Suppressor macrophage (primary cell): ENCODE measurements around the gene PDIK1L.

Experiments used
- DNase-seq, 4 experiments: peaks; one replicate each; pipeline ENCODE4 v3.0.0-alpha.2; 2020 to 2022

PDIK1L gene

GRCh38 chr1:26155370-26156284 is 44.0 kb downstream of the PDIK1L start:
- no peak for DNase-seq

DNA sequence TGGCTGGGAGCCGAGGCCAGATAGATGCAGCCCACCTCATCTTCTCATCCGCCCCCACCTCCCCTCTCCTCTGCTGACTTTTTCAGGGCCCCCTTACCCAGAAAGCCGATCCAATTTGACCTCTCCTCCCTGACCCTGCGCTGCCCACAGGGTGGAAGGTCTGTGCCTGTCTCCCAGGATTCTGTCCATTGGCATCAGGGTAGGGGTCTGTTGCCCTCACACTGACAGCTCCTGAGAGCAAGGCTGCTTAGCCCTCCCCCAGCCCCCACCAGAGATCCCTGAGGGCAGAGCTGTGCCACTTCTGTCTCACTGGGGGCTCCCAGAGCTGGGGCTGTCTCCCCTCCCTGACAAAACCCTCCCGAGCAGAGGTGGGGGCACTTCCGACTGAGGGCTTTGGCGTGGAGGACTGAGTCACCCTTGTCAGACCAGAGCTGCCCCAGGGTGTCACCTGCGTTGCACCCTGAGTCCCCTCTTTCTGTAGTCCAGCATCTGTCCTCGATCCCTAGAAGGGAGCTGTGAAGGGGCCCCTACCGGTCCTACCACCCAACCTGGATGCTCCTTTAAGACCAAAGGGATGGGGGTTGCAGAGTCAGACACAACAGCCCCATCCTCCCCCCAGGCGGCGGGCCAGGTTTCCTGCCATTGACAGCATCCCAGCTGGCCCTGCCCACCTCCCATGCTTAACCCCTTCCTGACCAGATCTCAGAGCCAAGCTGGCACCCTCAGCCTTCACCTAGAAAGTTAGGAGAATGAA is 44.8 kb downstream of the PDIK1L start:
- no peak for DNase-seq

DNA sequence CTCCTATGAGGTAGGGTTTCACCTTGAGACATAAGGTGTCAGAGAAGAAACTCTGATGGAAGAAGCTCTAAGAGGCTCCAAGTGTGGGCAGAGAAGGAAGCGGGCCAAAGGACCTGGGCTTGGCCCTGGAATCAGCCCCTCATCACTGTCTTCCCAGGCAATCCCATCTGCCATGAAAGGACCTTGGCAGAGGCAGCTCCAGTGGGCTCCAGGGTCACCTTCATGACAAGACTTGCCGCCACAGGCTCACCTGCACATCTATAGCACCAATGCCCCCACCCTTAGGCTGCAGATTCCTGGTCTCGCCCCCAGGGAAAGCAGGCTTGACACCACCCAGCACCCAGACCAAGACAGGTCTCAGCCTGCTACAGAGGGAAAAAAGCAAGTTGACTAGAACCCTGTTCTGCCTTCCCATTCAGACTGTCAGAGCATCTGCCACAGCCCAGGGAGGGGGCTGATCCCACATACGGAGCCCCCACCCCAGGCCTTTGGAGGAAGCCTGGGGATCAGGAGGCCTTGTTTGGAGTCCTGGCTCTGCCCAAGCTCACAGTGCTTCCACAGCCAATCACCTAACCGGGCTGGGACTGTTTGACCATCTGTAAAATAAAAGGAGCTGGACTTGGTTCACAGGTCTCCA is 46.8 kb downstream of the PDIK1L start:
- DNase-seq: no peak

DNA sequence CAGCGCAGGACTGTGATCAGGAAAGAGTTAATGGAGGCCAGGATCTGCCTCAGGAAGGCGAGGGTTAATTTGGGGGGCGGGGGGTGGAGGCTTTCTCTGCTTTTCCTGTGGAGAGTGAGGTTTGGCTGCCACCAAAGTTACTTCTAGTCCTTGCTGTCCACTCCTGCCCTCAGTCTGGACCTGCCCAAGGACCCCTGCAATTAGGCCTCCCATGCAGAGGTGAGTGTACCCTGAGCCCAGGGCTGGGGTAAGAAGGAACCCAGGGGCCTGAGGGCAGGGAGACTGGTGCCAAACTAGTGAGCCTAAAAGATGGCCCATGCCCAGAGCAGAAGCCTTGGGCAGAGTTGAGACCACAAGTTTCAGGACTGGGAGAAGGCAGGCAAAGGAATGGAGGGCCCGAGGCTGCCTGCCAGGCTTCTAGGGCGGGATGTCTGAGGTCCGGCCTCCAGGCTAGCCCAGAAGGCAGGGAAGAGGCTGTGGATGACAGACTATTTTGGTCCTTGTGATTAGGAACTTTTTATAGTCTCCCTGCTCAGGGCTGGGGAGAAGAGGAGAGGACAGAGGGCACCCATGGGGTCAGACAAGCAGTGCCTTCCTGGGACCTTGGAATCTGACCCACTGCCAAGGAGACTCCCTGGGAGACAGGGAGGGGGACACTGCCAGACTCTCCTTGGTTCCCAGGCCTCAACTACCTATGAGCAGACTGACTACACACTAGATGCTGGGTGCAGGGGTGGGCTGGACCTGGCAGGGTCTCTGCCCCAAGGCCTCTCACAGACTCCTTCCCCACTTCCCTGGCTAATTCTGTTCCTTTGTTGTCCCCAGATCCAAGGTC is 47.5 kb downstream of the PDIK1L start, which contains the start of gene FAM110D:
FAM110D (plus strand) TSS at position 172 of the 835 bp plus-strand sequence. CDS start 2,213 bp downstream, outside the sequence.
- DNase-seq: no peak

- DNase-seq: no peak
These were observed 48.1 kb downstream of the PDIK1L start for GRCh38 chr1:26159743-26160039.

DNA sequence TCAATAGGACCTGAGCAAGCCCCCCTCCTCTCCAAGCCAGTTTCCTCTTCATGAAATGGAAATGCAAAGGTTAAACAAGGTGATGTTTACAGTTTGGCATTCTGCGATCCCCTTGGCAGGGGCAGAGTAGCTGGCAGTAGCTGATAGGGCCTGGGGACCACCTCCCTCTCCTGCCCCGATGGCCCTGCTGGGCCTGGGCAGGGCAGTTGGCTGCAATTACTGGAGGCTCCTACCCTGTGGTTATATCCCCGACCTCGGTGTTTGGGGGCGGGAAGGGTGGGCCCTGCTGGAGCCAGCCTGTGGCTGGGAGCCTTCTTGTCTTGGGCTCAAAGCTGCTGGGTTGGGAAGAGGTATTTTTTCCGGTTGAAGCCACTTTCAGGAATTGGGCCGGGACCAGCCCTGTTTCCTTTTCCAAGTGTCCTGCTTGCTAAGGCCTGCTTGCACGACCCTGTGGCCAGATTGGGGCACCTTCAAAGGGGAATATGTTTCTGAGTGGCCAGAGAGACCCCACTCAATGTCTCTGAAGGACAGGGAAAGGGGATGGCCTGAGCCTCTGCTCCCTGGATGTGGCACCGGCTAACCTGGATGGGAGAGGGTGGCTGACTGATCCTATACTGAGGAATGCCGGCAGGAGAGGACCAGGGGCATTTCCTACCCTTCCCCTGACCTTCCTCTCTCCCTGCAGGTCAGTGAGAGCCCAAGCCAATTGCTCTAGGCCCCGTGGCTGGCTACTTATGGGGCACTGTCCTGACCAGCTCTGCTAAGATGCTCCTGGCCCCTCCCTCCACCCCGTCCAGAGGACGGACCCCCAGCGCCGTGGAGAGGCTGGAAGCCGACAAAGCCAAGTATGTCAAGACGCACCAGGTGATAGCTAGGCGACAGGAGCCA is 49.1 kb downstream of the PDIK1L start:
- DNase-seq: no peak

DNA sequence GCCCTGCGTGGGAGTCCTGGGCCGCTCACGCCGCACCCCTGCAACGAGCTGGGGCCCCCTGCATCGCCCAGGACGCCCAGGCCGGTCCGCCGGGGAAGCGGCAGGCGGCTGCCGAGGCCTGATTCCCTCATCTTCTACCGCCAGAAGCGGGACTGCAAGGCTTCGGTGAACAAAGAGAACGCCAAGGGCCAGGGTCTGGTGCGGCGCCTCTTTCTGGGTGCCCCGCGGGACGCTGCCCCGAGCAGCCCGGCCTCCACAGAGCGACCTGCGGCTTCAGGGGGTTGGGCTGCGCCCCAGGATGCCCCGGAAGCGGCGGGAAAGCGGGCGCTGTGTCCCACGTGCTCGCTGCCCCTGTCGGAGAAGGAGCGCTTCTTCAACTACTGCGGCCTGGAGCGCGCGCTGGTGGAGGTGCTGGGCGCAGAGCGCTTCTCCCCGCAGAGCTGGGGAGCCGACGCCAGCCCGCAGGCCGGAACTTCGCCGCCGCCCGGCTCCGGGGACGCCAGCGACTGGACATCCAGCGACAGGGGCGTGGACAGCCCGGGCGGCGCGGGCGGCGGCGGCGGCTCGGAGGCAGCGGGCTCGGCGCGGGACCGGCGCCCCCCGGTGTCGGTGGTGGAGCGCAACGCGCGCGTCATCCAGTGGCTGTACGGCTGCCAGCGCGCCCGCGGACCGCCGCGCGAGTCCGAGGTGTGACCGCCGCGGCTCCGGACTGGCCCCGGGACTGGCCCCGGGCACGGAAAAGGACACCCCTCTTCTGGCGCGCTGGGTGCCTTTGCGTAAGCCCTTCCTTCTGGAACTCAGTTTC is 50.0 kb downstream of the PDIK1L start:
- peak; percentile 50 to 84 (median 64) for DNase-seq

DNA sequence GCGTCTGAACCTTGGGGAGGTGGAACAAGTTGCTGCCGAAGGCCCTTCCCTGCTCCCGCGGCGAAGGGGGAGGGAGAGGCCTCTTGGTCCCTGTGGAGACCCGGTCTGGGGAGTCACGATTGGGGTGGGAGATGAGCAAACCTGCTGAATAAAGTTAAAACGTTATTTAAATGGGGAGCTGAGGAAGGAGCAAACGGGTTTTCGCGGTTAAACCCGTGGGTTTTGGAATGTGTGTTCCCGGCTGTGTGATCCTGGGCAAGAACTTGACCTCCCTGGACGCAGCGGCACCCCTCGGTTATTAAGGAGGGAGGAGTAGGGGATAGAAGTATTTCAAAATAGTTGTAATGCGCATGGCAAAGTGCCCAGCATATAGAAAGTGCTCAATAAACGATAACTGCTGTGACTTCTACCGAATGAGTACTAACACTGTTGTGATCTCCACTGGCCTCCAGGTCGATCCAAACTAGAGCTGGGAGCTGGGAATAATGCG is 50.6 kb downstream of the PDIK1L start:
- DNase-seq: no peak

DNA sequence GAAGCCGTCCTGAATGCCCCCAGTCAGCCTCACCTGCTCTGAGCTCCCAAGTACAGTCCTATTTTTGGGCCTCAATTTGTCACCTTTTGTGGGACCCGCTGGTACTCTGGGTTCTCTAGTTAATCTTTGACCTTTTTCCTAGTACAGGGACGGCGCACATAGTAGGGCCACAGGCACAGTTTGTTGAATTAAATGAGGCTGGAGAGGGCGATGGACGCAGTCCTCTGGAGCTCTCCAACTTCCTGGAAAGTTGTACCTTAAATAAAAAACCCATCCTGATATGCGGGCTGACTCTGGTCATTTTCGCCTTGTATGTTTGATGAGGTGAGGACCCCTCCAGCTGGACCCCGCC is 52.0 kb downstream of the PDIK1L start:
- DNase-seq: no peak

GRCh38 chr1:26164036-26164860 is 52.6 kb downstream of the PDIK1L start:
- peak; percentile 46 to 79 (median 62) for DNase-seq

GRCh38 chr1:26164861-26165842 is 53.5 kb downstream of the PDIK1L start:
- peak in 2 of 4 experiments; percentile 19 to 32 for DNase-seq

- DNase-seq: no peak
These were observed 55.2 kb downstream of the PDIK1L start for GRCh38 chr1:26166719-26167281.

- DNase-seq: no peak
These were observed 57.0 kb downstream of the PDIK1L start, which contains the start of gene C1orf232 for GRCh38 chr1:26168410-26169197. C1orf232 (minus strand) TSS chr1:26168963; CDS start chr1:26168499, 464 bp downstream.

GRCh38 chr1:26169198-26169554 is 57.6 kb downstream of the PDIK1L start:
- DNase-seq: no peak

DNA sequence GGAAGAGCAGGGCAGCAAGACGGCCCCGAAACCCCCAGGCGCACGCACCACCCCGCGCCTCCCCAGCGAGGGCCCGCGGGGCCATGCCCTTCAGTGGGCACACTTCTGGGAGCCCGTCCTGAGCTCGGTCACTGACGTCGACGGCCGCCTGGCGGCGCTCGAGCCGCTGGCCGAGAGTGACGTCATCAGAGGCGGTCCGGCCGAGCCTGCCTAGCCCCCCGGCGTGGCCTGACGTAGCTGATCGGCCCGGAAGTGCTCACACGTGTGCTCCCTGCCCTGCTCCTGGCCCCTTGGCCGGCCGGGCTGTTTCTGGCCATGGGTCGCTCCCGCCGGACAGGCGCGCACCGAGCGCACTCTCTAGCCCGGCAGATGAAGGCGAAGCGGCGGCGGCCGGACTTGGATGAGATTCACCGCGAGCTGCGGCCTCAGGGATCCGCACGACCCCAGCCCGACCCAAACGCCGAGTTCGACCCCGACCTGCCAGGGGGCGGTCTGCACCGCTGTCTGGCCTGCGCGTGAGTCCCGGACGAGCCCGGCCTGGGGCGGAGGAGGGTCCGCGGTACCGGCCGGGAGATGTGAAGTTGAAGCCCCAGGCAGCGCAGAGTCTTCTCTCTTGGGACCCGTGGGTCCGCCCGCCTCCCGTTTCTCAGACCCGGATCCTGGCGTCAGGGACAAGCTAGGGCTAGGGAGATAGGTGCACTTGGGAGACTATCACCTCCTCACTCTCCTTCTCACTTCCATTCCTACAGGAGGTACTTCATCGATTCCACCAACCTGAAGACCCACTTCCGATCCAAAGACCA is 58.2 kb downstream of the PDIK1L start, which contains the start of gene ZNF593:
ZNF593 (plus strand) TSS at position 240 of the 803 bp plus-strand sequence; CDS start at position 316, 76 bp downstream.
- peak; percentile 95 to 98 (median 96) for DNase-seq

- DNase-seq: no peak
These were observed 58.8 kb downstream of the PDIK1L start for GRCh38 chr1:26170472-26170821.
